Ovary (tissue), 3 donors: Measurements from ENCODE around the gene LYL1.

Experiments
- CTCF ChIP-seq, 3 donors: fragments of 450-650 bp in 2 of 3; fragments of 200-600 bp in 1 of 3; IDR thresholded peaks; one replicate each; pipeline versions ENCODE4 v1.5.1 to v1.8.0; 2016 to 2022; ENCODE audit warnings: antibody characterized with exemption in 3 of 3, mild to moderate bottlenecking in 1 of 3
- EP300 ChIP-seq: sonication (generic); formaldehyde crosslinking; IDR thresholded peaks from one replicate; pipeline ENCODE4 v1.6.1; 2017; ENCODE audit warnings: antibody characterized with exemption
- POLR2A ChIP-seq: fragments of 450-650 bp; IDR thresholded peaks from one replicate; pipeline ENCODE4 v1.6.1; 2017; ENCODE audit warnings: antibody characterized with exemption, mild to moderate bottlenecking, moderate library complexity
- donor health status: DM: no; HTN: no; CAD: no.

DNA sequence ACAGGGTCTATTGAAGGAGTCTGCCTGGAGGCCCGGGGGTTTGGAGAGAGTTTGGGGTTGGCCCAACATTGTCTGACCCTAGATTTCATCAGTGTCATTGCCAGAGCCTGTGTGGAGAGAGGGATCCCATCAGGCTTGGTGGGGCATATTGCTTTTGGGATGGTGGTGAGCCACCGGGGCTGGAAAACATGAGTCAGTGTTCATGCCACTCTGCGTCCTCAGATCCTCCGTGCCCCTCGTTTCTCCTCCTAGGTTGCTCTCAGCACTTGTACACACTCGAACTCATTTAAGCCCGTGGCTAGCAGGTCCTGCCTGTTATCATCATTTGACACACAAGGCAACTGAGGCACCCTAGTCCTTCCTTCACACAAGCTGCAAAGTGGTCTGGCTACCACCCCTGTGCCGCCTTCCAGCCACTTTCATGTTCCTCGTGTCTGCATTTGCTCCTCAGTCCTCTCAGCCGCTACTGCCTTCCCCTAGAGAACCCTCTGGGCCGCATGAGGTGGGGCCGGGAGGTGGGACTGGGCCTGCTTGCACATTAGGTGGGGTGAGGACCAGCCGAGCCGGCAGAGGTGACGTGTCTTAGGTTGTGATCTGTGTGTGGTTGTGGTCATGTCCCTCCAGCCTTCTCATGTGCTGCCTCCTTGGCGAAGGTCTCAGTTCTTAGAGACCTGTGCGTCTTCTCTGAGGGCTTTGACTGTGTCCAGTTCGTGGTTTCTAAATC is 19.1 kb upstream of the LYL1 start:
- TF ChIP-seq CTCF (IDR thresholded peaks at IDR 0.05) (no peak), POLR2A (no peak), EP300 (no peak)
